Right atrium auricular region (tissue), 2 donors: ENCODE data around the gene MTR. TPM values are rescaled to one million over a fixed set of nuclear protein-coding genes. Genes with fewer than 3 reads are reported as not detected.

ENCODE experiments used
- DNase-seq: peaks from one replicate; pipeline ENCODE4 v3.0.0-alpha.2; 2019; ENCODE audit warnings: low spot score
- H3K27ac ChIP-seq, 2 donors: fragments of 200-600 bp; sonication (generic); 1 replicate in 1 of 2; 2 replicates in 1 of 2; pipeline ENCODE4 v1.5.1; 2016 to 2019
- H3K27me3 ChIP-seq, 2 donors: fragments of 200-600 bp; sonication (generic); one replicate each; pipeline versions ENCODE4 v1.5.1 to v1.6.0; 2017 to 2019
- H3K36me3 ChIP-seq: fragments of 200-600 bp; sonication (generic); one replicate; pipeline ENCODE4 v1.5.1; 2016
- H3K4me1 ChIP-seq, 2 donors: fragments of 200-600 bp; sonication (generic); one replicate each; pipeline versions ENCODE4 v1.5.1 to v1.6.0; 2017 to 2019
- H3K4me3 ChIP-seq, 2 donors: fragments of 200-600 bp; sonication (generic); 1 replicate in 1 of 2; 2 replicates in 1 of 2; pipeline ENCODE4 v1.5.1; 2017 to 2019; ENCODE audit warnings: mild to moderate bottlenecking in 1 of 2, moderate library complexity in 1 of 2
- H3K9me3 ChIP-seq, 2 donors: fragments of 200-600 bp; sonication (generic); one replicate each; pipeline ENCODE4 v1.5.1; 2019
- total RNA-seq, 2 donors: library from RNA; depleted of rRNA; stranded (reverse); fragments of >200 nt; gene quantifications; one replicate each; pipeline ENCODE4 v1.1.0, GENCODE V29; 2016
- TF ChIP-seq, protein P1 (sequence below), 2 donors: fragments of 200-600 bp; sonication (generic); IDR thresholded peaks; one replicate each; pipeline ENCODE4 v1.5.1; 2019; ENCODE audit warnings: antibody characterized with exemption in 2 of 2

MTR gene
- total RNA-seq, 2 donors from 2014 or later: 21.8 to 30.4 TPM

- peaks cover 0 to 8% of the 10 kb centered on the region in 2 donors for H3K9me3 ChIP-seq
- no peaks in the 10 kb centered on the region for H3K4me1 ChIP-seq
- H3K4me3 ChIP-seq: no peak overlapping the region
- no peaks in the 10 kb centered on the region for H3K36me3 ChIP-seq
- H3K27me3 ChIP-seq: no peaks in the 10 kb centered on the region
- H3K27ac ChIP-seq: no peak overlapping the region
- DNase-seq: no peak
- TF ChIP-seq, protein P1, sequence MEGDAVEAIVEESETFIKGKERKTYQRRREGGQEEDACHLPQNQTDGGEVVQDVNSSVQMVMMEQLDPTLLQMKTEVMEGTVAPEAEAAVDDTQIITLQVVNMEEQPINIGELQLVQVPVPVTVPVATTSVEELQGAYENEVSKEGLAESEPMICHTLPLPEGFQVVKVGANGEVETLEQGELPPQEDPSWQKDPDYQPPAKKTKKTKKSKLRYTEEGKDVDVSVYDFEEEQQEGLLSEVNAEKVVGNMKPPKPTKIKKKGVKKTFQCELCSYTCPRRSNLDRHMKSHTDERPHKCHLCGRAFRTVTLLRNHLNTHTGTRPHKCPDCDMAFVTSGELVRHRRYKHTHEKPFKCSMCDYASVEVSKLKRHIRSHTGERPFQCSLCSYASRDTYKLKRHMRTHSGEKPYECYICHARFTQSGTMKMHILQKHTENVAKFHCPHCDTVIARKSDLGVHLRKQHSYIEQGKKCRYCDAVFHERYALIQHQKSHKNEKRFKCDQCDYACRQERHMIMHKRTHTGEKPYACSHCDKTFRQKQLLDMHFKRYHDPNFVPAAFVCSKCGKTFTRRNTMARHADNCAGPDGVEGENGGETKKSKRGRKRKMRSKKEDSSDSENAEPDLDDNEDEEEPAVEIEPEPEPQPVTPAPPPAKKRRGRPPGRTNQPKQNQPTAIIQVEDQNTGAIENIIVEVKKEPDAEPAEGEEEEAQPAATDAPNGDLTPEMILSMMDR (IDR thresholded peaks at IDR 0.05): no peak
These were observed 126.5 kb downstream of the MTR start for GRCh38 chr1:236921610-236922009.

DNA sequence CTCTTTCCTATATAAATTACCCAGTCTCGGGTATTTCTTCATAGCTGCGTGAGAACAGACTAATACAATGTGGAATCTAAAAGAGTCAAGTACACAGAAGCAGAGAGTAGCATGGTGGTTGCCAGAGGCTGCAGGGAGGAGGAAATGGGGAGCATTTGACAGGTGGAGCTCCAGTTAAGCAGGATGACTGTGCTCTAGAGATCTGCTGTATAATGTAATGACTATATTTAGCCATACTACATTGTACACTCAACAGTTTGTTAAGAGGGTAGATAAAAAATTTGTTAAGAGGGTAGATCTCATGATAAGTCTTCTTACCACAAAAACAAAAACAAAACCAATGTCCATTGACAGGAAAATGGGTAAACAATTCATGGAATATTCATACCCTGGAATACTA is 127.1 kb downstream of the MTR start:
- Histone ChIP-seq H3K27ac (no peak overlapping the region), H3K9me3 (peaks cover 0 to 6% of the 10 kb centered on the region in 2 donors), H3K36me3 (no peaks in the 10 kb centered on the region), H3K27me3 (no peaks in the 10 kb centered on the region), H3K4me3 (no peak overlapping the region), H3K4me1 (no peaks in the 10 kb centered on the region)
- TF ChIP-seq, protein P1 (IDR thresholded peaks at IDR 0.05): no peak
- DNase-seq: no peak

DNA sequence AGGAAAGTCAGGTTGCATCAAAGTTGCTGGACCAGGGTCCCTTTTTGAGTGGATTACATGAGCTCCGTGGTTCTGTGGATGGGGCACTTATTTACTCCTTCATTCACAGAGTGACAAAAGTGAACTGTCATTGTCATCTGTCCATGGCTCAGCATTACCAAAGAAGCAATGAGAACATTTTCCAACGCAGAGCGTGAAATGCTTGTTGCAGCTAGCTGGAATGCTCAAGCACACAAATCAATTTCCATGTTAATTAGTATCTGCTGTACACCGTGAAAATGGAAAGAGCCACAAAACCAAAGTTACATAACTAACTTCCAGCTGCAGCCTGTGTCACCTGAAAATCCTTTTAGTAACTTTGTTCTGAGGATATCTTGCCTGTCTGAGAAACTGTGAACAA is 130.3 kb downstream of the MTR start:
- no peaks in the 10 kb centered on the region for H3K9me3 ChIP-seq
- no peaks in the 10 kb centered on the region for H3K4me1 ChIP-seq
- no peak overlapping the region for H3K27ac ChIP-seq
- H3K27me3 ChIP-seq: no peaks in the 10 kb centered on the region
- TF ChIP-seq, protein P1 (IDR thresholded peaks at IDR 0.05): no peak
- no peaks in the 10 kb centered on the region for H3K36me3 ChIP-seq
- DNase-seq: no peak
- H3K4me3 ChIP-seq: no peak overlapping the region

- H3K36me3 ChIP-seq: no peaks in the 10 kb centered on the region
- no peak overlapping the region for H3K27ac ChIP-seq
- H3K4me1 ChIP-seq: no peaks in the 10 kb centered on the region
- DNase-seq: no peak
- TF ChIP-seq, protein P1 (IDR thresholded peaks at IDR 0.05): no peak
- no peak overlapping the region for H3K4me3 ChIP-seq
- H3K9me3 ChIP-seq: no peaks in the 10 kb centered on the region
- H3K27me3 ChIP-seq: no peaks in the 10 kb centered on the region
These were observed 135.4 kb downstream of the MTR start for GRCh38 chr1:236930503-236930902.

- Histone ChIP-seq H3K27ac (no peak overlapping the region), H3K4me3 (no peak overlapping the region), H3K4me1 (no peaks in the 10 kb centered on the region), H3K27me3 (no peaks in the 10 kb centered on the region), H3K36me3 (no peaks in the 10 kb centered on the region), H3K9me3 (no peaks in the 10 kb centered on the region)
- TF ChIP-seq, protein P1 (IDR thresholded peaks at IDR 0.05): no peak
- DNase-seq: no peak
These were observed 143.7 kb downstream of the MTR start for GRCh38 chr1:236938760-236939159.

GRCh38 chr1:236942431-236942830 is 147.3 kb downstream of the MTR start:
- DNase-seq: no peak
- TF ChIP-seq, protein P1 (IDR thresholded peaks at IDR 0.05): no peak

More at GRCh38 chr1:236942431-236942830, 147.3 kb downstream of the MTR start:
- no peaks in the 10 kb centered on the region for H3K4me1 ChIP-seq
- no peak overlapping the region for H3K27ac ChIP-seq
- no peaks in the 10 kb centered on the region for H3K27me3 ChIP-seq
- H3K9me3 ChIP-seq: no peaks in the 10 kb centered on the region
- no peak overlapping the region for H3K4me3 ChIP-seq
- no peaks in the 10 kb centered on the region for H3K36me3 ChIP-seq
